Lung (tissue), 12 donors: Measurements from ENCODE around the gene DENND1A. TPM values are rescaled to one million over a fixed set of nuclear protein-coding genes. Genes with fewer than 3 reads are reported as not detected.
A peak's percentile ranks its signal among the peaks of the same experiment; 100 is the strongest.
"Not testable (repeated sequence)": the region's sequence is repeated elsewhere in the genome, so short reads cannot be mapped to it uniquely, and the experiment has no call there.

ENCODE experiments used
- ATAC-seq: fragments of 200-7000 bp; cut with Tn5 transposase; one replicate; pipeline ENCODE4 v1.9.1; 2020; ENCODE audit warnings: moderate number of reproducible peaks; ENCODE audit not compliant: insufficient read depth, low FRiP score
- DNase-seq, 3 donors: peaks; one replicate each; pipeline ENCODE4 v3.0.0-alpha.2; 2013 to 2017
- H3K27ac ChIP-seq, 2 donors: one replicate each; pipeline ENCODE4 v1.5.1; 2013; ENCODE audit warnings: mild to moderate bottlenecking in 2 of 2, moderate library complexity in 2 of 2, control low read depth in 1 of 2, inconsistent platforms in 1 of 2, low read depth in 1 of 2, low read length in 1 of 2
- H3K27me3 ChIP-seq, 3 donors: one replicate each; pipeline ENCODE4 v1.5.1; 2013; ENCODE audit warnings: low read length in 2 of 3; ENCODE audit not compliant: control insufficient read depth in 3 of 3, insufficient read depth in 3 of 3
- H3K36me3 ChIP-seq, 4 donors: one replicate each; pipeline ENCODE4 v1.5.1; 2013; ENCODE audit warnings: low read length in 4 of 4, mild to moderate bottlenecking in 1 of 4, moderate library complexity in 1 of 4; ENCODE audit not compliant: control insufficient read depth in 4 of 4, insufficient read depth in 4 of 4
- H3K4me1 ChIP-seq, 5 donors: one replicate each; pipeline ENCODE4 v1.5.1; 2013; ENCODE audit warnings: low read length in 5 of 5, mild to moderate bottlenecking in 2 of 5, moderate library complexity in 1 of 5; ENCODE audit not compliant: control insufficient read depth in 5 of 5, insufficient read depth in 5 of 5
- H3K4me3 ChIP-seq: one replicate; pipeline ENCODE4 v1.5.1; 2013; ENCODE audit warnings: mild to moderate bottlenecking, control low read depth, moderate library complexity
- H3K9ac ChIP-seq, 2 donors: one replicate each; pipeline ENCODE4 v1.5.1; 2013; ENCODE audit warnings: low read length in 2 of 2, control low read depth in 1 of 2; ENCODE audit not compliant: insufficient read depth in 1 of 2
- H3K9me3 ChIP-seq, 4 donors: one replicate each; pipeline ENCODE4 v1.5.1; 2013; ENCODE audit warnings: low read length in 3 of 4, mild to moderate bottlenecking in 1 of 4, moderate library complexity in 1 of 4; ENCODE audit not compliant: control insufficient read depth in 4 of 4, insufficient read depth in 3 of 4
- CTCF ChIP-seq: IDR thresholded peaks from 2 replicates; pipeline ENCODE4 v1.5.1; 2012; ENCODE audit warnings: mild to moderate bottlenecking; ENCODE audit errors: control extremely low read depth, extremely low read depth
- WGBS, 2 donors: extraction: QIAGEN DNeasy Blood & Tissue Kit; methylation state at CpG; one replicate each; pipeline ENCODE4 v1.1.7; 2013; 5-methylcytosine and 5-hydroxymethylcytosine counted together
- polyA plus RNA-seq, 2 donors: library from polyadenylated mRNA; stranded (reverse); fragments of 200-250 nt; gene quantifications; one replicate each; pipeline ENCODE4 v1.2.1, GENCODE V29; 2013
- total RNA-seq, 2 donors: library from RNA; depleted of rRNA in 1 of 2; stranded (reverse); fragments of >200 nt in 1 of 2; gene quantifications; one replicate each; pipeline ENCODE4 v1.2.1, GENCODE V29; 2014 to 2021
- donor health status: control.
- donor health status: control.
- donor health status: Bipolar disorder and iron deficiency.
- donor health status: healthy.
- donor health status: DM: yes; HTN: yes; CAD: no.

DENND1A gene
- total and polyA plus RNA-seq, 4 donors = 5.7 to 29.8 (median 14.5) TPM

- no peak overlapping the region for H3K4me3 ChIP-seq
- ATAC-seq (no peak), DNase-seq (peak; percentile 63 to 83 (median 83))
- H3K27me3 ChIP-seq = no peaks in the 10 kb centered on the region
- peaks cover 0 to 30% (median 8%) of the 10 kb centered on the region in 5 donors for H3K4me1 ChIP-seq
- no peak overlapping the region for H3K27ac ChIP-seq
- H3K9ac ChIP-seq = no peak overlapping the region
- WGBS, 2 donors = 69% methylated on average over 9 of the region's 9 CpGs
- no peaks in the 10 kb centered on the region for H3K36me3 ChIP-seq
- TF ChIP-seq CTCF = peak; percentile 17
- no peaks in the 10 kb centered on the region for H3K9me3 ChIP-seq
These were observed 527.9 kb downstream of the DENND1A start for GRCh38 chr9:123401879-123402513.

- Histone ChIP-seq H3K9me3 (no peaks in the 10 kb centered on the region), H3K9ac (no peak overlapping the region), H3K36me3 (no peaks in the 10 kb centered on the region), H3K27ac (peak overlapping the region in 1 of 2 donors; percentile 52), H3K27me3 (no peaks in the 10 kb centered on the region), H3K4me3 (no peak overlapping the region), H3K4me1 (peaks cover 0 to 22% (median 2%) of the 10 kb centered on the region in 5 donors)
- no peak for ATAC-seq
- DNase-seq = peak; percentile 76 to 86 (median 84)
- no peak for TF ChIP-seq CTCF
- 63 to 69% methylated on average over 13 of the region's 13 CpGs for WGBS, 2 donors
These were observed 528.9 kb downstream of the DENND1A start for GRCh38 chr9:123400926-123401503.

DNA sequence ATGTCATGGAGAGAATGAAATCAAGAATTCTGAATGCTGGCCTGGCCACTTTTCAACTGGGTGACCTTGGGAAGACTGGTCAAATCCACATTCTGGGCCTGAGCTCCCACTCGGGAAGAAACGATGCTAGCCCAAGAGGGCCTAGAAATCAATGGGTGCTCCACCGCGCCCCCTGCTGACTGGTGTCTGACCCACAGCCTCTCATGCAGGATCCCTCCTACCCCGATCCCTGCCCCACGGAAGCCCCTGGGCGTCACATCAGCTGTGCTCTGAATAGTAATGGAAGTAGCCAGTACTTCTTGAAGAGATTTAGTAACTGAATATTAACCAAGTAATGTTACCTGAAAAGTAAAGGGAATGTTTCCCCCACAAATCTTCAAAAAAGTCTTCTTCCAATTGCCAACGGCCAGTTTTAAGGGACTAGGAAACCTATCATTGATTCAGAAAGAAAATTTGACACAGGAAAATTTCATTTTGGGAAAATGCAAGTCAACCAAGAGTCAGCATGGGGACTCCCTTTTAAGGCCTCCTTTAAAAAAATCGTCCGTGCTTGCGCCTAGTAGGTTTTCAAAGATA is 530.0 kb downstream of the DENND1A start:
- H3K4me3 ChIP-seq = no peak overlapping the region
- ATAC-seq = no peak
- H3K4me1 ChIP-seq = peaks cover 0 to 26% (median 4%) of the 10 kb centered on the region in 5 donors

DNA sequence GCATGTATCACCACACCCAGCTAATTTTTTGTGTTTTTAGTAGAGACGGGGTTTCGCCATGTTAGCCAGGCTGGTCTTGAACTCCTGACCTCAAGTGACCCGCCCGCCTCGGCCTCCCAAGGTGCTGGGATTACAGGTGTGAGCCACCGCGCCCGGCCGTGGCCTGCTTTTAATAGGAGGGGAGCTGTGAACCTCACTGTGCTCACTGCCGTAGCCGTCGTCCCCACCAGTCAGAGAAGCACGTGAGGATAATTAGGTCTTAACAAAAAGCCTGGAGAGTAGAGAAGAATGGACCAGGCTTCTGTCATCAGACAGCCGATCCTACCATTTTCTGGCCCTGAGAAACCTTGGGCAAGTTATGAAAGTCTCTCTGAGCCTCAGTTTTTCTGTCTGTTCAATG is 531.0 kb downstream of the DENND1A start:
- not testable (repeated sequence) for H3K4me3 ChIP-seq, H3K9ac ChIP-seq, H3K9me3 ChIP-seq, H3K36me3 ChIP-seq, H3K27ac ChIP-seq, H3K27me3 ChIP-seq, ATAC-seq, DNase-seq
- peaks cover 0 to 30% (median 6%) of the 10 kb centered on the region in 5 donors for H3K4me1 ChIP-seq
- 95 to 96% methylated on average over 14 of the region's 14 CpGs for WGBS, 2 donors

More for the DNA sequence above, 530.0 kb downstream of the DENND1A start:
- no peak for DNase-seq
- Histone ChIP-seq H3K27ac (no peak overlapping the region), H3K27me3 (no peaks in the 10 kb centered on the region), H3K9ac (no peak overlapping the region), H3K9me3 (no peaks in the 10 kb centered on the region), H3K36me3 (no peaks in the 10 kb centered on the region)
- 75 to 83% methylated on average over 11 of the region's 11 CpGs for WGBS, 2 donors
- no peak for TF ChIP-seq CTCF
